ENCODE results near the gene SETDB2.

Gene SETDB2

DNA sequence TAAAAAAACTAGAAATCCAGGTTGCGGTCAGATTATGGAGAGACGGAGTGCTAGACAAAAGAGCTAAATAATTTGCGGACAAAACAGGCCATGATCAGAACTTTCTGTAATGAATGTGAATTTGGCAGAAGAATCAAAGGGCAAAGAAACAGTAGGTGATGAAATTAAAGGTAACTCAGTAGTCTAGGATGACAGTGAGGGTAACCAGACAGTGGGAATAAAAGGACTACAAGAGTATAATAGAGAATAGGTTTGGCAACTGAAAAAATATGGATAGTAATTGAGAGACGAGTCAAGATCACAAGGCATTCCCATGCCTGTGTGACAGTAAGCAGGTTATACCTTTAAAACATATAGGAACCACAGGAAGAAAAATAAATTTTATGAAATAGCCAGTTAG lies 36.1 kb upstream of the SETDB2 start:
- Histone ChIP-seq H3K27me3 (ENCODE audit: control insufficient read depth, insufficient read depth, low read length) (no peaks in the 10 kb centered on the region), H3K4me2 (ENCODE audit: low read length) (no peak overlapping the region), H3K27ac (no peak overlapping the region), H3K79me2 (no peaks in the 10 kb centered on the region), H3K4me1 (no peaks in the 10 kb centered on the region), H3K9me3 (ENCODE audit: control insufficient read depth, low read length) (no peaks in the 10 kb centered on the region), H3K9ac (no peak overlapping the region), H2AFZ (no peak overlapping the region), H3K4me3 (ENCODE audit: low read depth, low read length) (no peak overlapping the region), H3K36me3 (ENCODE audit: control insufficient read depth, insufficient read depth, low read length) (no peaks in the 10 kb centered on the region)
- TF ChIP-seq, protein P1, sequence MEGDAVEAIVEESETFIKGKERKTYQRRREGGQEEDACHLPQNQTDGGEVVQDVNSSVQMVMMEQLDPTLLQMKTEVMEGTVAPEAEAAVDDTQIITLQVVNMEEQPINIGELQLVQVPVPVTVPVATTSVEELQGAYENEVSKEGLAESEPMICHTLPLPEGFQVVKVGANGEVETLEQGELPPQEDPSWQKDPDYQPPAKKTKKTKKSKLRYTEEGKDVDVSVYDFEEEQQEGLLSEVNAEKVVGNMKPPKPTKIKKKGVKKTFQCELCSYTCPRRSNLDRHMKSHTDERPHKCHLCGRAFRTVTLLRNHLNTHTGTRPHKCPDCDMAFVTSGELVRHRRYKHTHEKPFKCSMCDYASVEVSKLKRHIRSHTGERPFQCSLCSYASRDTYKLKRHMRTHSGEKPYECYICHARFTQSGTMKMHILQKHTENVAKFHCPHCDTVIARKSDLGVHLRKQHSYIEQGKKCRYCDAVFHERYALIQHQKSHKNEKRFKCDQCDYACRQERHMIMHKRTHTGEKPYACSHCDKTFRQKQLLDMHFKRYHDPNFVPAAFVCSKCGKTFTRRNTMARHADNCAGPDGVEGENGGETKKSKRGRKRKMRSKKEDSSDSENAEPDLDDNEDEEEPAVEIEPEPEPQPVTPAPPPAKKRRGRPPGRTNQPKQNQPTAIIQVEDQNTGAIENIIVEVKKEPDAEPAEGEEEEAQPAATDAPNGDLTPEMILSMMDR (IDR thresholded peaks at IDR 0.05): no peak

DNA sequence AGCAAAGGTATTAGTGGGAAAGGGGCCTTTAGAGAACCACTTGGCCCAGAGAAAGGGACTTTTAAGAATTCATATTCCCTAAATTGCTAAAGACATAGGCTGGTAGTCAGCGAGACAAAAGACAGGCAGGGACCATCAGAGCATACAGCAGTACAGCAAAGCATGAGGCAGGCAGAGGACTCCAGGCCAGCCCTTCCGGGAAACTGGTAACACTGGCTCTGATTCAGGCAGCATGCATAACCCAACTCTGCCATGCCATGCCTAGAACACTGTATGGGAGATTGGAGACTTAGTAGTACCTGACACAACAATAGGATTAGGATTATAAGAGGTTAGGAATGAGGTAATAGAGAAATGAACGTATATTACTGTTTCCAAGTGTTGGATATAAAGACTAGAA lies 35.1 kb upstream of the SETDB2 start:
- H3K9me3 ChIP-seq (ENCODE audit: control insufficient read depth, low read length): no peaks in the 10 kb centered on the region
- no peak overlapping the region for H2AFZ ChIP-seq
- H3K4me1 ChIP-seq: no peaks in the 10 kb centered on the region
- TF ChIP-seq, protein P1 (IDR thresholded peaks at IDR 0.05): no peak
- H3K4me3 ChIP-seq (ENCODE audit: low read depth, low read length): no peak overlapping the region
- no peaks in the 10 kb centered on the region for H3K27me3 ChIP-seq (ENCODE audit: control insufficient read depth, insufficient read depth, low read length)
- H3K4me2 ChIP-seq (ENCODE audit: low read length): no peak overlapping the region
- H3K9ac ChIP-seq: no peak overlapping the region
- H3K27ac ChIP-seq: no peak overlapping the region
- no peaks in the 10 kb centered on the region for H3K79me2 ChIP-seq
- no peaks in the 10 kb centered on the region for H3K36me3 ChIP-seq (ENCODE audit: control insufficient read depth, insufficient read depth, low read length)

DNA sequence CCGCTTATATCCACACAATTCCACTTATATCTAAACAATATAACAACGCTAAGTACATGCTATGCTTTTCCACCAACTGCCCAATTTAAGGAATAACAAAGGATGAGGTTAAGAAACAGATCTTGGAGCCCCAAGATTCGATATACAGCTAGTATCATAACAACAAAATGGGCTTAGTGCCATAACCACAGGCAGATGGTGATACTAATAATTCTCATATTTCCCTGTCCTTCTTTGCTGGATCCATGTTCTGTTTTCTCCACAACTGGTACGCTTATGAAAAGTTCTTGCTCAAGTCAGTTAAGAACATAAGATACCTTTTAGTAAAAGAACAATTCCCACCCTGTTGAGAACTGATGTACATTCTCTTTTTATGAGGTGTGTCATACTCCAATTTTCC lies 34.1 kb upstream of the SETDB2 start:
- Histone ChIP-seq H3K36me3 (ENCODE audit: control insufficient read depth, insufficient read depth, low read length) (no peaks in the 10 kb centered on the region), H3K79me2 (no peaks in the 10 kb centered on the region), H3K4me3 (ENCODE audit: low read depth, low read length) (no peak overlapping the region), H3K4me2 (ENCODE audit: low read length) (no peak overlapping the region), H3K4me1 (no peaks in the 10 kb centered on the region), H3K9me3 (ENCODE audit: control insufficient read depth, low read length) (no peaks in the 10 kb centered on the region), H3K27ac (no peak overlapping the region), H3K9ac (no peak overlapping the region), H2AFZ (no peak overlapping the region), H3K27me3 (ENCODE audit: control insufficient read depth, insufficient read depth, low read length) (no peaks in the 10 kb centered on the region)
- TF ChIP-seq, protein P1 (IDR thresholded peaks at IDR 0.05): no peak

DNA sequence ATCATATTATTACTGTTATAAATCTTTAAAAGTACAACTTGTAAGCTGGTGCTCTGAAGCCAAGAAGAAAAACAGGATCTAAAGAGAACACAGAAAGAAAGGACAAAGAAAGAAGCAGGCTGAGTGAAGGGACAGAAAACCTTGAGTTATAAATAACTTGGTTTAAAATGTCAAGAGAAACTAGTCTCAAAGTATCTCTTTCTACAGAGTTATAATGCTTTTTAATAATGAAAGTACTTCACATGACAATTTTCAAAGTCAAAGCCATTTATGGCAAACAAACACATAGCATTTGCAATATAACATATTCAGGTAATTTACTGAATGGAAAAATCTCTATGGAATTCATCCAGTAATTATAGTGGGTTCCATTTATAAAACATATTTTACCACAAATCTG lies 33.6 kb upstream of the SETDB2 start:
- H3K79me2 ChIP-seq: no peaks in the 10 kb centered on the region
- H3K4me2 ChIP-seq (ENCODE audit: low read length): no peak overlapping the region
- no peak overlapping the region for H3K9ac ChIP-seq
- H3K9me3 ChIP-seq (ENCODE audit: control insufficient read depth, low read length): no peaks in the 10 kb centered on the region
- no peak overlapping the region for H3K4me3 ChIP-seq (ENCODE audit: low read depth, low read length)
- TF ChIP-seq, protein P1 (IDR thresholded peaks at IDR 0.05): no peak
- no peaks in the 10 kb centered on the region for H3K27me3 ChIP-seq (ENCODE audit: control insufficient read depth, insufficient read depth, low read length)
- H3K4me1 ChIP-seq: no peaks in the 10 kb centered on the region
- H3K36me3 ChIP-seq (ENCODE audit: control insufficient read depth, insufficient read depth, low read length): no peaks in the 10 kb centered on the region
- no peak overlapping the region for H3K27ac ChIP-seq
- H2AFZ ChIP-seq: no peak overlapping the region

DNA sequence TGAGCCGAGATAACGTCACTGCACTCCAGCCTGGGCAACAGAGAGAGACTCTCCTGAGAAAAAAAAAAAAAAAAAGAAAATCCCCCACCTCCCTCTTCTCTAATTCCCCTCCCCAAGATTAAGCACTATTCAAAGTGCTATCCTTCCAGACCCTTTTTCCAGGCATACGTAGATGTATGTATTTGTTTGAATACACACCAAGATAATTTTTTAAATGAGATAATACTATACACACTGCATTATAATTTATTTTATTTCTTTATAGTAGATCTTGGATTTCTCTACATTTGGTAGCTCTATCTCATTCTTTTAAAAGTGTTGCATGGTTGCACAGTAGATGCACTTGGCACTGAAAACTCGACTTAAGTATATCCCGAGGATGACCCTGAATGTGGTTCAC lies 32.7 kb upstream of the SETDB2 start:
- H3K27ac ChIP-seq: no peak overlapping the region
- no peaks in the 10 kb centered on the region for H3K36me3 ChIP-seq (ENCODE audit: control insufficient read depth, insufficient read depth, low read length)
- H3K79me2 ChIP-seq: no peaks in the 10 kb centered on the region
- H3K4me1 ChIP-seq: no peaks in the 10 kb centered on the region
- no peak overlapping the region for H3K4me3 ChIP-seq (ENCODE audit: low read depth, low read length)
- no peaks in the 10 kb centered on the region for H3K9me3 ChIP-seq (ENCODE audit: control insufficient read depth, low read length)
- TF ChIP-seq, protein P1 (IDR thresholded peaks at IDR 0.05): no peak
- H3K9ac ChIP-seq: no peak overlapping the region
- no peak overlapping the region for H3K4me2 ChIP-seq (ENCODE audit: low read length)
- H2AFZ ChIP-seq: no peak overlapping the region
- no peaks in the 10 kb centered on the region for H3K27me3 ChIP-seq (ENCODE audit: control insufficient read depth, insufficient read depth, low read length)

Data from parathyroid adenoma (tissue), 2 donors.